HL-60/S4 treated with retinoic acid at 250 ng/mL for 4 days and 3 days (cell line): Measurements from ENCODE around the gene BEST2.
"Not testable (repeated sequence)": the region's sequence is repeated elsewhere in the genome, so short reads cannot be mapped to it uniquely, and the experiment has no call there.

ENCODE experiments used
- in situ Hi-C: fragments of 300-500 bp; cut with MboI; formaldehyde crosslinking; loops from 2 replicates; pipeline ENCODE4 v1.7.0; 2022; ENCODE audit warnings: low sequenced_read_pairs

BEST2 gene

GRCh38 chr19:12751635-12752034 is at the start of gene BEST2:
Gene BEST2, plus strand, starts transcription at chr19:12751791. Its CDS starts 802 bp downstream, at chr19:12752593.
- in situ Hi-C loops = no loop called here

GRCh38 chr19:12703046-12703445 is 48.5 kb upstream of the BEST2 start:
- in situ Hi-C loops = no loop called here

GRCh38 chr19:12705169-12705568 is 46.4 kb upstream of the BEST2 start:
- in situ Hi-C loops = no loop called here

- in situ Hi-C loops = no loop called here
Measured at GRCh38 chr19:12705654-12706331, 45.8 kb upstream of the BEST2 start.

- in situ Hi-C loops = no loop called here
Measured at GRCh38 chr19:12706332-12706718, 45.3 kb upstream of the BEST2 start.

- in situ Hi-C loops = no loop called here
Measured at GRCh38 chr19:12708641-12709040, 43.0 kb upstream of the BEST2 start.

GRCh38 chr19:12711187-12711586 is 40.4 kb upstream of the BEST2 start:
- in situ Hi-C loops = no loop called here

GRCh38 chr19:12712077-12712476 is 39.5 kb upstream of the BEST2 start:
- in situ Hi-C loops = not testable (repeated sequence)

GRCh38 chr19:12713304-12713703 is 38.3 kb upstream of the BEST2 start:
- in situ Hi-C loops = not testable (repeated sequence)

- in situ Hi-C loops = no loop called here
Measured at GRCh38 chr19:12715102-12715501, 36.5 kb upstream of the BEST2 start.

- in situ Hi-C loops = no loop called here
Measured at GRCh38 chr19:12715929-12716328, 35.7 kb upstream of the BEST2 start.

GRCh38 chr19:12720296-12720695 is 31.3 kb upstream of the BEST2 start:
- in situ Hi-C loops = no loop called here

- in situ Hi-C loops = no loop called here
Measured at GRCh38 chr19:12720851-12721655, 30.5 kb upstream of the BEST2 start.

- in situ Hi-C loops = no loop called here
Measured at GRCh38 chr19:12721656-12722565, 29.7 kb upstream of the BEST2 start.

- in situ Hi-C loops = no loop called here
Measured at GRCh38 chr19:12722566-12723380, 28.8 kb upstream of the BEST2 start.

GRCh38 chr19:12723381-12723640 is 28.3 kb upstream of the BEST2 start:
- in situ Hi-C loops = no loop called here

GRCh38 chr19:12723641-12724426 is 27.8 kb upstream of the BEST2 start, which contains the start of gene TNPO2:
Gene TNPO2, minus strand, starts transcription at chr19:12723932. Its CDS starts 2,955 bp downstream, at chr19:12720977.
- in situ Hi-C loops = no loop called here

- in situ Hi-C loops = not testable (repeated sequence)
Measured at GRCh38 chr19:12725612-12726011, 26.0 kb upstream of the BEST2 start.

GRCh38 chr19:12726988-12727316 is 24.6 kb upstream of the BEST2 start:
- in situ Hi-C loops = no loop called here
